KOPT-K1 (cell line): ENCODE measurements around the gene KCNF1.

Source experiments
- H3K27ac ChIP-seq: fragments of 200-600 bp; sonication (generic); 2 replicates; pipeline ENCODE4 v1.5.1; 2016; ENCODE audit warnings: antibody characterized with exemption, mild to moderate bottlenecking, low read depth, low read length; ENCODE audit not compliant: poor library complexity, severe bottlenecking
- H3K36me3 ChIP-seq: fragments of 200-600 bp; sonication (generic); 2 replicates; pipeline ENCODE4 v1.5.1; 2017; ENCODE audit warnings: antibody characterized with exemption, mild to moderate bottlenecking, low read length, moderate library complexity; ENCODE audit not compliant: insufficient read depth
- H3K9me3 ChIP-seq: fragments of 200-600 bp; sonication (generic); 2 replicates; pipeline ENCODE4 v1.5.1; 2017; ENCODE audit warnings: antibody characterized with exemption, low read length, mild to moderate bottlenecking; ENCODE audit not compliant: insufficient read depth, poor library complexity, severe bottlenecking

The KCNF1 gene

GRCh38 chr2:10911291-10912075 is at the start of gene KCNF1:
Gene KCNF1 (plus strand): TSS chr2:10911934. CDS start chr2:10912427, 493 bp downstream.
- Histone ChIP-seq H3K27ac (no peak within 1 kb of the TSS), H3K36me3 (no peaks in the 10 kb centered on the region), H3K9me3 (no peaks in the 10 kb centered on the region)

- H3K36me3 ChIP-seq: no peaks in the 10 kb centered on the region
- no peaks in the 10 kb centered on the region for H3K9me3 ChIP-seq
- no peak overlapping the region for H3K27ac ChIP-seq
Measured at GRCh38 chr2:10862330-10862729, 49.4 kb upstream of the KCNF1 start.

GRCh38 chr2:10863047-10863446 is 48.7 kb upstream of the KCNF1 start:
- Histone ChIP-seq H3K27ac (no peak overlapping the region), H3K9me3 (no peaks in the 10 kb centered on the region), H3K36me3 (no peaks in the 10 kb centered on the region)

GRCh38 chr2:10863837-10864236 is 47.9 kb upstream of the KCNF1 start:
- no peaks in the 10 kb centered on the region for H3K9me3 ChIP-seq
- H3K27ac ChIP-seq: no peak overlapping the region
- no peaks in the 10 kb centered on the region for H3K36me3 ChIP-seq

- no peaks in the 10 kb centered on the region for H3K9me3 ChIP-seq
- H3K27ac ChIP-seq: no peak overlapping the region
- no peaks in the 10 kb centered on the region for H3K36me3 ChIP-seq
Measured at GRCh38 chr2:10864251-10864650, 47.5 kb upstream of the KCNF1 start.

GRCh38 chr2:10864861-10865636 is 46.7 kb upstream of the KCNF1 start:
- Histone ChIP-seq H3K36me3 (no peaks in the 10 kb centered on the region), H3K9me3 (no peaks in the 10 kb centered on the region), H3K27ac (no peak overlapping the region)

- Histone ChIP-seq H3K27ac (no peak overlapping the region), H3K9me3 (no peaks in the 10 kb centered on the region), H3K36me3 (no peaks in the 10 kb centered on the region)
Measured at GRCh38 chr2:10865841-10866240, 45.9 kb upstream of the KCNF1 start.

GRCh38 chr2:10867692-10868420 is 43.9 kb upstream of the KCNF1 start:
- H3K36me3 ChIP-seq: no peaks in the 10 kb centered on the region
- no peaks in the 10 kb centered on the region for H3K9me3 ChIP-seq
- H3K27ac ChIP-seq: no peak overlapping the region

- Histone ChIP-seq H3K27ac (no peak overlapping the region), H3K9me3 (no peaks in the 10 kb centered on the region), H3K36me3 (no peaks in the 10 kb centered on the region)
Measured at GRCh38 chr2:10868465-10869314, 43.0 kb upstream of the KCNF1 start.

- H3K27ac ChIP-seq: no peak overlapping the region
- H3K36me3 ChIP-seq: no peaks in the 10 kb centered on the region
- no peaks in the 10 kb centered on the region for H3K9me3 ChIP-seq
Measured at GRCh38 chr2:10871978-10872377, 39.8 kb upstream of the KCNF1 start.

- Histone ChIP-seq H3K27ac (no peak overlapping the region), H3K36me3 (no peaks in the 10 kb centered on the region), H3K9me3 (no peaks in the 10 kb centered on the region)
Measured at GRCh38 chr2:10873171-10873570, 38.6 kb upstream of the KCNF1 start.

- no peaks in the 10 kb centered on the region for H3K36me3 ChIP-seq
- no peaks in the 10 kb centered on the region for H3K9me3 ChIP-seq
- no peak overlapping the region for H3K27ac ChIP-seq
Measured at GRCh38 chr2:10873790-10874437, 37.8 kb upstream of the KCNF1 start.

GRCh38 chr2:10875126-10875525 is 36.6 kb upstream of the KCNF1 start:
- no peaks in the 10 kb centered on the region for H3K36me3 ChIP-seq

GRCh38 chr2:10876394-10876793 is 35.3 kb upstream of the KCNF1 start:
- no peaks in the 10 kb centered on the region for H3K36me3 ChIP-seq
- no peaks in the 10 kb centered on the region for H3K9me3 ChIP-seq

More at GRCh38 chr2:10875126-10875525, 36.6 kb upstream of the KCNF1 start:
- no peaks in the 10 kb centered on the region for H3K9me3 ChIP-seq
- H3K27ac ChIP-seq: no peak overlapping the region

More at GRCh38 chr2:10876394-10876793, 35.3 kb upstream of the KCNF1 start:
- no peak overlapping the region for H3K27ac ChIP-seq
